ENCODE data around the gene UNC5C. TPM values are rescaled to one million over a fixed set of nuclear protein-coding genes. Genes with fewer than 3 reads are reported as not detected.
A peak's percentile ranks its signal among the peaks of the same experiment; 100 is the strongest.

The UNC5C gene
- total RNA-seq, 2 donors from 2014 or later: 3.3 to 6.2 TPM

- DNase-seq: no peak
- intact Hi-C loops (cut with DNase I): no loop called here
- ATAC-seq: no peak
Measured at GRCh38 chr4:95256108-95256835, 292.5 kb downstream of the UNC5C start.

DNA sequence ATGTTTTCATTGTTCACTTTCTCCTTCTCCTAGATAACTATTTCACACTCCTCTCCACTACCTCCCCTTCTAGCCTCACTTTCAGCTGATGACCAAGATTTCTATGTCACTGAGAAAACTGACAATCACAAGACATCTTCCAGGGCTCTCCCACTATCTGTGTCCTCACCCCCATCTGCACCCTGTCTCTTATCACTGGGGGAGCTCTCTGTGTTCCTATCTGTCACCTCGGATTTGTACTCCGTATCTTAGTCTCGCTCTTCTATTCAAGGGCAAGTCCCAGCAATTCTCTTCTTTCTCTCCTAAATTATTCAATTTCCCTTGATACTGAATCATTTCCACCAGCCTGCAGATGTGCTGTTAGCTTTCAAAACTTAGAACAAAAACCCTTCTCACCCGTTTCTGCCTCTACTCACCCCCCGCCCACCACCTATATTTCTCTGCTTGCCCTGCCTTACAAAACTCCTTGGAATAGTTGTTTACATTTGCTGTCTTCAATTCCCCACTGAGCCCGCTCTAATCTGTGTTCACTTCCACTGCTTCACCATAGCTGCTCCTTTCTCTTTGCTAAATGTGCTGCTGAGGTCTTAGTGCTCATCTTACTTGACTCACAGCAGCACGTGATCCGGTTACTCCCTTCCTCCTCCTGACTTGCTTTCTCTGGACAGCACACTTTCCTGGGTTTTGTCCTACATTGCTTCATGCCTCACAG lies 293.2 kb downstream of the UNC5C start:
- DNase-seq: no peak
- intact Hi-C loops (cut with DNase I): no loop called here

DNA sequence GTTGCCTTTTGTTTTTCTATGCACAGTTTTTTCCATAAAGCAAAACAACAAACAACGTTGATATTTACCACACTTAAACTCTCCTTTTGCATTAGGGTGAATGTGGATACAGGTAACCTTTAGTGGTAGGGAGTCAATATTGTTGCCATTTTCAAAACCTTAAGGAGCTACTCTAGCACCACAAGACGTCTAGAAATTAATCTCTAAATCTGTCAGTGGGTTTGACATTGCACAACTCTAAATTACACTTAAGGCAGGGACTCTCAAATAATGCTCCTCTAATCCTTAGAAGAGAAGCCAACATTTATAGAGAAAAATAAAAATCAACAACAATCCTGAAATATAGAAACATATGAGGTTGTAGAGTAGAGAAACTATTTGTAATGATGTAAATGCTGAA lies 297.2 kb downstream of the UNC5C start:
- intact Hi-C loops (cut with DNase I): no loop called here
- DNase-seq: no peak
- no peak for ATAC-seq

More for the DNA sequence above, 293.2 kb downstream of the UNC5C start:
- ATAC-seq: peak in 1 of 2 donors; percentile 89

DNA sequence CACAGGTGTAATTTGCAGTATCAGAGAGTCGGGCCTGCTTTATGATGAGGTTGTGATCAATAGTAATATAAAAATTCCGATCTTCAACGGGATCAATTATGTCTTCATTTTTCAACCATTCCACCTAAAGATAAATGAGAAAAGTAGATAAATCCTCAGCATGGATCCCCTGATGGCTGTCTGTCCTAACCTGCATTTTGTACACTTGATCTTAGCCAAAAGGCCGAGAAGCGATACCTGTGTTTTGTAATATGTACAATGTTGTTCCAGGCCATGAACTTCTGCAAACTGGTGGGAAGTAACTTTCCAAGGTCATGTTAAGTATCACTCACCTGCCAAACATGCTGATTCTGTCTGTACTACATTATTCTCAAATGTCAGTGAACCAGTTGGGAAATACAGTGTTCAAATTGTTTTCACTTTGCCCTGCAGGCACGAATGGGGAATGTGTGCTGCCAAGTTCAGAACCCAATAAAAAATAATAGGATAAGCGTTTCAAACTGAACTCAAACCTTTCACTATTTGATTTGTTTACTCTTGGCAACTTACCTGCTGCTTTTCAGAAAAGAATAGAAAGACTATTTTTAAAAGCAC lies 298.1 kb downstream of the UNC5C start:
- intact Hi-C loops (cut with DNase I): no loop called here
- DNase-seq: no peak
- no peak for ATAC-seq

DNA sequence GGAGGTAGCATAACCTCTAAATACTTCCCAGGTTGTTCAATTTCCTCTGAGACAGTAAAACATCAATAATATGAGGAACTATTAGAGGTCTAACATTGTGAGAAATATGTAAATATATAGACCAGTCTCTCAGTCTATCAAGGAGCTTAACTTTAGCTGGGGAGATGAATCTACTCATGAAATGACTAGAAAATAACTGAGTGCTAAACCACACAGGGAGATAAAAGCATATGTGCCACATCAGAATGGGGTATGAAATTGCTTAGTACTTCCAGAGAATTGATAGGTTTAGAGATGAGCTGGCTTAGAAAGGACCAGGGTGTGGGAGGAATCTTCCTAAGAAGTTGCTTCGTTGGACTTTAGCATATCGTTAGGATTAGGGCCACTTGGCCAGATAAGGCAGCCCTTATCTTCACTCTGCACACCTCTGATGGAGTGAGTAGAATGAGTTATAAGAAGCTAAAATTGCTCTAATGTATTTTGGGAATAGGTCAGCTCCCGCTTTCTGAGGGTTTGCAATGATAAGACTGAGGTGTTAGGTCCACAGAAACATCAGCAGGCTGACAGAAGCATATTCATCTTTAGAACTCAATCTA lies 299.2 kb downstream of the UNC5C start:
- intact Hi-C loops (cut with DNase I): no loop called here
- DNase-seq (no peak), ATAC-seq (no peak)

DNA sequence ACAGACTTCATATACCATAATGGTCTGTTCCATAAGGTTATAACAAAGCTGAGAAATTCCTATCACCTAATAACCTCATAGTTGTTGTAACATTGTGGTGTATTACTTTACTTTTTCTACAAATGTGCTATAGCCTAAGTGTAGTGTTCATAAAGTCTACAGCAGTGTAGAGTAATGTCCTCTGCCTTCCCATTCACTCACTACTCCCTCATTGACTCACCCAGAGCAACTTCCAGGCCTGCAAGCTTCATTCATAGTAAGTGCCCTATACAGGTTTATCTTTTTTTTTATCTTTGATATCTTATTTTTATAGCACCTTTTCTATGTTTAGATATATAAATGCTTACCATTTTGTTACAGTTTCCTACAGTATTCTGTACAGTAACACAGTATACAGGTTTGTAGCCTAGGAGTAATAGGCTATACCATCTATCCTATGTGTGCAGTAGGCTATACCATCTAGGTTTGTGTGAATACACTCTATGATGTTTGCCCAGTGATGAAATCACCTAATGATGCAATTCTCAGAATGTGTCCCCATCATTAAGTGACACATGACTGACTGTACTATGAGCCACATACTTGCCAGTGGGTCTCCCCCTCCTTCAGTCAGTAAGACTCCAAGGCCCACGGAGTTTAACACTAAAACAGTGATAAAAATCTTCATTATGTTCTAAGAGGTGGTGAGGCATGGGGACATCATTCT lies 299.9 kb downstream of the UNC5C start:
- DNase-seq (no peak), ATAC-seq (no peak)
- intact Hi-C loops (cut with DNase I): no loop called here

DNA sequence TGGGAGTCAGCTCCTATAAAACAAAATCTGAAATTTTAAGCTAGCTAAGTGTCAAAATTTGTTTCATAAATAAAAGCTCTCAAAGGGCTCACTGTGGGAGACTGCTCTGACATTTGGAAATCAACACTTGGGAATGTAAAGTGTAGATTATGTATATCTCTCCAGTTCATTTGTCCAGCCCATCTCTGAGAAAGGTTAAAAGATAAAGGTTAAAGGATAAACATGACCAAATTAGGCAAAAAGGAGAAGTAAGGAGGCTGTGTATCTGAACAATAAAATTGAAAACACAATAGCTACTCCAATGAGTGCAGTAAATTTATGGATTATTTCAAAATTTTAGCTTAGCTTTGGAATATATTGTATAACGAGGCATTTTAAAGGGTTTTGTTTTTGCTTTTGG lies 304.9 kb downstream of the UNC5C start:
- ATAC-seq: no peak
- intact Hi-C loops (cut with DNase I): no loop called here
- no peak for DNase-seq

DNA sequence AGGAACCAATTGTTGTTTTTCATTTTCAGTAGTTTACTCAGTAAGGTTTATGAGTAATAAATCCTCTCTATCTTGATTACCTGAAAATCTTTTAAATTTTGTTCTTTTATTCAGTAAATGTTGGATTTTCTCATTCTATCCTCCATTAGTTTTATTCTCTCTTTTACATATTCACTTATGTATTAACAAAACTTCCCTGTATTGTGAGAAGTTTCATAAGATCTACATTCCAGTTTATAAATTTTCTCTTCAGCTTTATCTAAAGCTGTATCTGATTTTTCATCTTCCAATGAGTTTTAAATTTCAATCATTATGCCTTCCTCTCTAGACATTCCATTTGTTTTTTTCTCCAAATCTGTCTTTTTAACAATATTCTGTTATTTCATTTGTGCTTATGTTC lies 310.2 kb downstream of the UNC5C start:
- ATAC-seq (no peak), DNase-seq (no peak)

GRCh38 chr4:95232358-95233156 lies 316.2 kb downstream of the UNC5C start:
- DNase-seq (no peak), ATAC-seq (no peak)
- intact Hi-C loops (cut with DNase I): no loop called here

More for the DNA sequence above, 310.2 kb downstream of the UNC5C start:
- intact Hi-C loops (cut with DNase I): no loop called here

DNA sequence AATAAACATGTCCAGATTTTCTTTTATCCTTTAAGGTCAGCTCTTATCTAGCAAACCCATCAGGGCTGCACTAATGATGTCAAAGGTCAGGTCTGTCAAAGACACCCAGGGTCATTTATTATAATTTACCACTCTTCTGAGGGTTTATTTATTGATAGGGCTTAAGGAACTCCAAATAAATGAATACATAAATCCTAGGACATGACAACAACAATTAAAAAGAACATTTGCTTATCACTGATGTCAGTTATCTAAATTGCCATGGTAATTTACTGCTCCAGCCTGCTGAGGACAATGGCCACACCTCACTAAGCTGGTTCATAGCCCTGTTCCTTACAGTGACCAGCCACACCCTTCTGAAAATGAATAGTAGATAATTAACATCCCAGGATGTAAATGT lies 317.1 kb downstream of the UNC5C start:
- intact Hi-C loops (cut with DNase I): no loop called here
- no peak for DNase-seq
- ATAC-seq: no peak

- no peak for ATAC-seq
Measured at GRCh38 chr4:95225849-95226248, 322.9 kb downstream of the UNC5C start.

GRCh38 chr4:95224402-95224801 lies 324.4 kb downstream of the UNC5C start:
- ATAC-seq: no peak
- intact Hi-C loops (cut with DNase I): no loop called here
- no peak for DNase-seq

More at GRCh38 chr4:95225849-95226248, 322.9 kb downstream of the UNC5C start:
- no peak for DNase-seq
- intact Hi-C loops (cut with DNase I): no loop called here

DNA sequence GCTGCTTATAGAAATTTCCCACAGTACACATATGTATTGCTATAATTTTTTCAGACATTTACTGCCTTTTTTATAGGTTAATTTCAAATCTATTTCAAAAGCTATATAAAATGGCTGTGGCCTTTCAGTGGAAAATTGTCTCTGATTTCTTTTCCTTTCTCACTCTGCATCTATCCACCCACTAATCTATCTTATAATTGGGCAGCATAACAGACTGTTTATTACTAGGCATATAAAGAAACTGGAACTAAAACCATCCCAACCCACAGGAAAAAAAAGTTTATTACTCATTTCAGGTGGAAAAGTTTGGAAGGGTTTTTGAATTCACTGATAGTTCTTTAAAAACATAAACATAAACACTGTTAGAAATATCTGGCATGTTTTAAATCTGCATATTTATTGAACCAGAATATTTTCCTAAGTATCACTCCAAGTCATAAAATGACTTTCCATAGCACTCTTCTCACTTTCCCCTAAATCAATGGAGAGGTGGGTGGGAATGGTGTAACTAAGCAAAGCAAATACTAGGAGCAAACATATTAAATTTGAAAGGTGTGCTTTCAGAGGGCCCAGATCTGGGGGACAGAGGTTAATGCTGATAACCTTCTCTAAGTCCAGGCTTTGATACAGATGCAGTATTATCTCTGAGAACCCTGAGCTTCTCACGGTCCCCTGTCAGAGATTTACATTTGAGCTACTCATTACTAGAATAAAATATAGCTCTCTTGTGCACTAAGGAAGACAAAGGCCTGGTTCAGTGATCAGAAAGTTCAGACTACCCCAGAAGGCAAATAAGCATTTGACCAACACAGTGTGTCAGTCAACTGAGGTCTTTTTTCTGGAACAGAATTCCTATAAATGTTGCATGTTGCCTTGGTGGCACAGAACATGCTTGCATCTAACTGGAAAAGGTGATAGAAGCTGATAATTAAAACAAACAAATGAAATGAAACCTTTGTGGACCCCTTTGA lies 328.3 kb downstream of the UNC5C start:
- ATAC-seq (no peak), DNase-seq (no peak)
- intact Hi-C loops (cut with DNase I): no loop called here

GRCh38 chr4:95219109-95219508 lies 329.7 kb downstream of the UNC5C start:
- ATAC-seq: no peak
- intact Hi-C loops (cut with DNase I): no loop called here

GRCh38 chr4:95217197-95217596 lies 331.6 kb downstream of the UNC5C start:
- intact Hi-C loops (cut with DNase I): no loop called here
- ATAC-seq: no peak

More at GRCh38 chr4:95219109-95219508, 329.7 kb downstream of the UNC5C start:
- no peak for DNase-seq

DNA sequence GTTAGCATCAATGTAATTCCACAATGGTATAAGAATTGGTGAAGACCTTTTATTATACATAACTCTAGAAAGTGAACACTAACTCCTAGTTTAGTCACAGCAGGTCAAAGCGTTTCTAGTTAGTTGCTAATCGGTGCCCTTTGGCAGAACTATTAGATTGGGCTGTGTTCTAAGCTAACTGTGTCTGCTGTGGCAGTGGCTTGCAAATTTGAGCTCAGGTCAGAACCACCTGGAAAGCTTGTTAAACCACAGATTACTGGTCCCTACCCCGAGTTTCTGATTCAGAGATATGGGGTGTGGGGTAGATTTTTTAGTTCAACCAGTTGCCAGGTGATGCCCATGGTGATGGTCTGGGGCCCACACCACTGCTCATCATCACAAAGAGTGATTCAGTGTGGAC lies 332.1 kb downstream of the UNC5C start:
- intact Hi-C loops (cut with DNase I): no loop called here
- DNase-seq (no peak), ATAC-seq (no peak)

More at GRCh38 chr4:95217197-95217596, 331.6 kb downstream of the UNC5C start:
- no peak for DNase-seq

DNA sequence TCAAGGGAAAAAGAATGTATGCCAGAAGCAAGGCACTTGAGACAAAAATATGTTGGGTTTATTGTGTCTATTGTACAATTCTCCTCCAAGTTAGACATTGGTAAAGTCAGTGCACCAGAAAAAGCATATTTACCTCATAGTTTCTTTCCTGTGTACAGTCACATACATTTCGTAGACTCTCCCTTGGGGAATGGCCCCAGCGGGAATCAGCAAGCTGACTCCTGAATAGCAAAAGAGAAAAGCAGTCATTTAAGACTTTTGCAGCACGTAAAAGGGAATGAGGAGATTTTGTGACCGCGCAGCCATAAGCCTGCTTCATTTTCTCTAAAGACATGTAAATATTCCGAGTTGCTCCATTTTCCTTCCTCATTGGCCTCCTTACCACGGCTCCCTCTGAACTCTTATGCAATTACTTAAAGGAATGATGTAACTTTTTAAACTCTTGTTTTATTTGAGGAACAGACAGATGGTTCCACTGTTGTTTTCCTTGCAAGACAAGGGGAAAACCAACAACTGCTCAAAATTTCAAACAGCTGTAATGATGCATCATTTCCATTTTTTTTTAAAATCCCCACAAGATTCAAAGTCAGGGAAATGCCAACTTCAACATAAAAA lies 332.7 kb downstream of the UNC5C start:
- intact Hi-C loops (cut with DNase I): no loop called here
- ATAC-seq (peak in 1 of 2 donors; percentile 30), DNase-seq (no peak)
